GM23338 (cell line): Measurements from ENCODE around the gene PANK4. TPM values are rescaled to one million over a fixed set of nuclear protein-coding genes. Genes with fewer than 3 reads are reported as not detected.

Experiments used
- ATAC-seq: fragments of 200-7000 bp; cut with Tn5 transposase; 3 replicates; pipeline ENCODE4 v1.9.1; 2020
- DNase-seq: peaks from one replicate; pipeline ENCODE4 v3.0.0-alpha.2; 2015; ENCODE audit warnings: low spot score
- H2AFZ ChIP-seq: fragments of 200-600 bp; sonication (generic); 2 replicates; pipeline ENCODE4 v1.8.0; 2016; ENCODE audit warnings: antibody characterized with exemption, mild to moderate bottlenecking, moderate library complexity
- H3F3A ChIP-seq: fragments of 200-600 bp; sonication (generic); replicated peaks from 2 replicates; pipeline ENCODE4 v1.8.0; 2017; ENCODE audit warnings: antibody characterized with exemption, mixed run types, low read depth
- H3K27ac ChIP-seq: fragments of 200-600 bp; sonication (generic); 2 replicates; pipeline ENCODE4 v1.6.1; 2016; ENCODE audit warnings: low read depth
- H3K27me3 ChIP-seq: fragments of 200-600 bp; sonication (generic); 2 replicates; pipeline ENCODE4 v1.8.0; 2016; ENCODE audit warnings: mild to moderate bottlenecking, mixed run types, moderate library complexity; ENCODE audit not compliant: insufficient read depth
- H3K36me3 ChIP-seq: fragments of 200-600 bp; sonication (generic); 2 replicates; pipeline ENCODE4 v1.8.0; 2016; ENCODE audit warnings: mild to moderate bottlenecking; ENCODE audit not compliant: insufficient read depth
- H3K4me1 ChIP-seq: fragments of 200-600 bp; sonication (generic); 2 replicates; pipeline ENCODE4 v1.8.0; 2016; ENCODE audit warnings: mild to moderate bottlenecking, moderate library complexity; ENCODE audit not compliant: insufficient read depth
- H3K4me2 ChIP-seq: fragments of 200-600 bp; sonication (generic); 2 replicates; pipeline ENCODE4 v1.7.1; 2017; ENCODE audit warnings: mixed run types
- H3K4me3 ChIP-seq: fragments of 200-600 bp; sonication (generic); 2 replicates; pipeline ENCODE4 v1.6.1; 2016; ENCODE audit warnings: mixed run types
- H3K79me2 ChIP-seq: fragments of 200-600 bp; sonication (generic); replicated peaks from 2 replicates; pipeline ENCODE4 v1.8.0; 2017; ENCODE audit warnings: mild to moderate bottlenecking; ENCODE audit not compliant: insufficient read depth
- H3K9me2 ChIP-seq: fragments of 200-600 bp; sonication (generic); 2 replicates; pipeline ENCODE4 v1.8.0; 2017; ENCODE audit not compliant: insufficient read depth
- H4K20me1 ChIP-seq: fragments of 200-600 bp; sonication (generic); replicated peaks from 2 replicates; pipeline ENCODE4 v1.8.0; 2017; ENCODE audit warnings: mild to moderate bottlenecking; ENCODE audit not compliant: insufficient read depth
- H3K27ac Mint-ChIP-seq: 2 replicates; pipeline ENCODE4 v1.8.0; 2020; ENCODE audit warnings: inconsistent platforms, mild to moderate bottlenecking, moderate library complexity, mixed read lengths
- H3K27me3 Mint-ChIP-seq: 3 replicates; pipeline ENCODE4 v1.8.0; 2022; ENCODE audit warnings: low read depth, mild to moderate bottlenecking, moderate library complexity, mixed read lengths, inconsistent platforms; ENCODE audit not compliant: insufficient read depth, poor library complexity
- H3K36me3 Mint-ChIP-seq: 3 replicates; pipeline ENCODE4 v1.8.0; 2021; ENCODE audit warnings: low read depth, mild to moderate bottlenecking, inconsistent platforms, moderate library complexity, mixed read lengths
- H3K4me1 Mint-ChIP-seq: 3 replicates; pipeline ENCODE4 v1.8.0; 2020; ENCODE audit warnings: mild to moderate bottlenecking, inconsistent platforms, mixed read lengths
- H3K4me3 Mint-ChIP-seq: 3 replicates; pipeline ENCODE4 v1.8.0; 2021; ENCODE audit warnings: moderate library complexity, mild to moderate bottlenecking, inconsistent platforms, mixed read lengths
- H3K9me3 Mint-ChIP-seq: 3 replicates; pipeline ENCODE4 v1.8.0; 2020; ENCODE audit warnings: moderate library complexity, mild to moderate bottlenecking, inconsistent platforms, mixed read lengths
- CREB1 ChIP-seq: fragments of 250-450 bp; sonication (Bioruptor Pico); IDR thresholded peaks from 2 replicates; pipeline ENCODE4 v1.5.0; 2020; ENCODE audit warnings: low read depth, mild to moderate bottlenecking, moderate library complexity
- CTCF ChIP-seq, 2 experiments: fragments of 200-600 bp in 1 of 2; sonication (generic) in 1 of 2; conservative IDR thresholded peaks; 2 replicates each; pipeline versions ENCODE4 v1.5.1 to v1.6.1; 2016 to 2017; ENCODE audit warnings: antibody characterized with exemption in 2 of 2, low read depth in 2 of 2, mild to moderate bottlenecking in 2 of 2, moderate library complexity in 1 of 2
- EZH2 ChIP-seq: fragments of 200-600 bp; sonication (generic); IDR thresholded peaks from one replicate; pipeline ENCODE4 v1.8.0; 2017; ENCODE audit warnings: antibody characterized with exemption, mild to moderate bottlenecking, low read depth; ENCODE audit not compliant: unreplicated experiment
- EZH2phosphoT487 ChIP-seq: fragments of 200-600 bp; sonication (generic); IDR thresholded peaks from one replicate; pipeline ENCODE4 v1.8.1; 2018; ENCODE audit warnings: antibody characterized with exemption; ENCODE audit not compliant: unreplicated experiment
- JUNB ChIP-seq: IDR thresholded peaks from one replicate; pipeline ENCODE4 v1.6.1; 2016; ENCODE audit warnings: antibody characterized with exemption; ENCODE audit not compliant: unreplicated experiment
- NANOG ChIP-seq: IDR thresholded peaks from 2 replicates; pipeline ENCODE4 v1.6.1; 2016; ENCODE audit warnings: antibody characterized with exemption, borderline replicate concordance
- POLR2AphosphoS5 ChIP-seq: IDR thresholded peaks from 2 replicates; pipeline ENCODE4 v1.6.1; 2016; ENCODE audit warnings: antibody characterized with exemption, low read depth
- STAT1 ChIP-seq: IDR thresholded peaks from one replicate; pipeline ENCODE4 v1.6.1; 2016; ENCODE audit warnings: antibody characterized with exemption; ENCODE audit not compliant: unreplicated experiment
- ZNF114 ChIP-seq: fragments of 250-450 bp; sonication (Bioruptor Pico); IDR thresholded peaks from 2 replicates; pipeline ENCODE4 v1.5.0; 2020; ENCODE audit warnings: mild to moderate bottlenecking, moderate library complexity
- ZNF331 ChIP-seq: fragments of 250-450 bp; sonication (Bioruptor Pico); IDR thresholded peaks from 2 replicates; pipeline ENCODE4 v1.5.0; 2020; ENCODE audit warnings: low read depth, mild to moderate bottlenecking, moderate library complexity
- ZNF462 ChIP-seq: fragments of 250-450 bp; sonication (Bioruptor Pico); IDR thresholded peaks from 2 replicates; pipeline ENCODE4 v1.5.0; 2020; ENCODE audit warnings: mild to moderate bottlenecking, moderate library complexity
- polyA plus RNA-seq: library from polyadenylated mRNA; unstranded; fragments of >200 nt; fragmentation: Nextera tagmentation; extraction: Ambion mirVana; gene quantifications from 2 replicates; pipeline ENCODE4 v1.2.1, GENCODE V29; 2016
- total RNA-seq: library from RNA; depleted of rRNA; stranded (reverse); fragments of >200 nt; shearing (Covaris generic); gene quantifications from 2 replicates; pipeline ENCODE4 v1.2.3, GENCODE V29; 2014
- TF ChIP-seq, protein P1 (sequence below): IDR thresholded peaks from 2 replicates; pipeline ENCODE4 v1.6.1; 2016; ENCODE audit warnings: antibody characterized with exemption
- TF ChIP-seq, protein P2 (sequence below): IDR thresholded peaks from one replicate; pipeline ENCODE4 v1.6.1; 2018; ENCODE audit warnings: antibody characterized with exemption; ENCODE audit not compliant: unreplicated experiment

Gene PANK4
- total and polyA plus RNA-seq, 2 experiments from 2014 or later: 25.8 to 43.7 TPM

DNA sequence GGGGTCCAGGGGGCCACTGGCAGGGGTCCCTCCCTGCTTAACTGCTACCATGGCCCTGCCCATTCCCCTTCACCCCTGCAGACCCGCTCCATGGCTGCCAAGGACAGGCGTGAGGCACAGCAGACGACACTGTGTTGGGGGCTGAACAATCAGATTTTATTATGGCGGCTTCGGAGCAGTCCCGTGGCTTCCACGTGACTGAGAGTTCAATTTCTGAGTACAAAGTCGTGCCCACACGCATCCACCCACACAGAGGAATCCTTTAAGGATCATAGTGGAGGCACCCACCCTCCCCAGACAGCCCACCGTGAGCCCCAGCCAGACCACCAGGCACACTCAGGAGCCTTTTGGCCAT is 2.2 kb upstream of the PANK4 start:
- Histone ChIP-seq H3K36me3 (no peaks in the 10 kb centered on the region), H3K79me2 (peaks cover 24% of the 10 kb centered on the region), H3K27me3 (peaks cover 55% of the 10 kb centered on the region), H3K27ac (no peak overlapping the region), H2AFZ (no peak overlapping the region; the same call in 1 of the 2 replicates), H3K4me2 (peak overlapping the region; percentile 72), H3F3A (no peaks in the 10 kb centered on the region), H3K4me1 (peaks cover 19% of the 10 kb centered on the region), H3K4me3 (peak overlapping the region; percentile 50; the same call in 1 of the 2 replicates), H4K20me1 (peaks cover 21% of the 10 kb centered on the region), H3K9me2 (no peaks in the 10 kb centered on the region)
- ATAC-seq: no peak
- TF ChIP-seq EZH2 (no peak), JUNB (no peak), CTCF (conservative IDR thresholded peaks at IDR 0.05; ENCODE audit: low read depth in 2 of 2) (no peak), ZNF462 (CRISPR knock-in tag) (no peak), NANOG (no peak), STAT1 (no peak), ZNF114 (CRISPR knock-in tag) (no peak), POLR2AphosphoS5 (no peak), ZNF331 (no peak), CREB1 (CRISPR knock-in tag) (no peak), EZH2phosphoT487 (no peak)
- TF ChIP-seq, protein P1, sequence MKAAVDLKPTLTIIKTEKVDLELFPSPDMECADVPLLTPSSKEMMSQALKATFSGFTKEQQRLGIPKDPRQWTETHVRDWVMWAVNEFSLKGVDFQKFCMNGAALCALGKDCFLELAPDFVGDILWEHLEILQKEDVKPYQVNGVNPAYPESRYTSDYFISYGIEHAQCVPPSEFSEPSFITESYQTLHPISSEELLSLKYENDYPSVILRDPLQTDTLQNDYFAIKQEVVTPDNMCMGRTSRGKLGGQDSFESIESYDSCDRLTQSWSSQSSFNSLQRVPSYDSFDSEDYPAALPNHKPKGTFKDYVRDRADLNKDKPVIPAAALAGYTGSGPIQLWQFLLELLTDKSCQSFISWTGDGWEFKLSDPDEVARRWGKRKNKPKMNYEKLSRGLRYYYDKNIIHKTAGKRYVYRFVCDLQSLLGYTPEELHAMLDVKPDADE: no peak
- TF ChIP-seq, protein P2, sequence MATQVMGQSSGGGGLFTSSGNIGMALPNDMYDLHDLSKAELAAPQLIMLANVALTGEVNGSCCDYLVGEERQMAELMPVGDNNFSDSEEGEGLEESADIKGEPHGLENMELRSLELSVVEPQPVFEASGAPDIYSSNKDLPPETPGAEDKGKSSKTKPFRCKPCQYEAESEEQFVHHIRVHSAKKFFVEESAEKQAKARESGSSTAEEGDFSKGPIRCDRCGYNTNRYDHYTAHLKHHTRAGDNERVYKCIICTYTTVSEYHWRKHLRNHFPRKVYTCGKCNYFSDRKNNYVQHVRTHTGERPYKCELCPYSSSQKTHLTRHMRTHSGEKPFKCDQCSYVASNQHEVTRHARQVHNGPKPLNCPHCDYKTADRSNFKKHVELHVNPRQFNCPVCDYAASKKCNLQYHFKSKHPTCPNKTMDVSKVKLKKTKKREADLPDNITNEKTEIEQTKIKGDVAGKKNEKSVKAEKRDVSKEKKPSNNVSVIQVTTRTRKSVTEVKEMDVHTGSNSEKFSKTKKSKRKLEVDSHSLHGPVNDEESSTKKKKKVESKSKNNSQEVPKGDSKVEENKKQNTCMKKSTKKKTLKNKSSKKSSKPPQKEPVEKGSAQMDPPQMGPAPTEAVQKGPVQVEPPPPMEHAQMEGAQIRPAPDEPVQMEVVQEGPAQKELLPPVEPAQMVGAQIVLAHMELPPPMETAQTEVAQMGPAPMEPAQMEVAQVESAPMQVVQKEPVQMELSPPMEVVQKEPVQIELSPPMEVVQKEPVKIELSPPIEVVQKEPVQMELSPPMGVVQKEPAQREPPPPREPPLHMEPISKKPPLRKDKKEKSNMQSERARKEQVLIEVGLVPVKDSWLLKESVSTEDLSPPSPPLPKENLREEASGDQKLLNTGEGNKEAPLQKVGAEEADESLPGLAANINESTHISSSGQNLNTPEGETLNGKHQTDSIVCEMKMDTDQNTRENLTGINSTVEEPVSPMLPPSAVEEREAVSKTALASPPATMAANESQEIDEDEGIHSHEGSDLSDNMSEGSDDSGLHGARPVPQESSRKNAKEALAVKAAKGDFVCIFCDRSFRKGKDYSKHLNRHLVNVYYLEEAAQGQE: no peak
- H3K36me3 Mint-ChIP-seq: no peaks in the 10 kb centered on the region; the same call in 2 of the 3 replicates
- peaks cover 61% of the 10 kb centered on the region for H3K27me3 Mint-ChIP-seq
- peak overlapping the region; percentile 55; the same call in 1 of the 3 replicates for H3K4me3 Mint-ChIP-seq
- no peaks in the 10 kb centered on the region for H3K9me3 Mint-ChIP-seq
- no peak overlapping the region for H3K27ac Mint-ChIP-seq
- DNase-seq: no peak
- H3K4me1 Mint-ChIP-seq: peaks cover 31% of the 10 kb centered on the region
